Brain microvascular endothelial cell (primary cell): ENCODE results near the gene HNRNPR.

Experiments used
- DNase-seq: peaks from one replicate; pipeline ENCODE4 v3.0.0-alpha.2; 2020
- H3K27ac ChIP-seq: fragments of 250-450 bp; sonication (Bioruptor Pico); 2 replicates; pipeline ENCODE4 v1.5.1; 2020; ENCODE audit warnings: mild to moderate bottlenecking, moderate library complexity
- H3K27me3 ChIP-seq: fragments of 250-450 bp; sonication (Bioruptor Pico); replicated peaks from 2 replicates; pipeline ENCODE4 v1.5.1; 2020; ENCODE audit warnings: mild to moderate bottlenecking
- H3K36me3 ChIP-seq: fragments of 250-450 bp; sonication (Bioruptor Pico); replicated peaks from 2 replicates; pipeline ENCODE4 v1.5.1; 2020; ENCODE audit warnings: mild to moderate bottlenecking
- H3K4me3 ChIP-seq: 2 replicates; pipeline ENCODE4 v1.5.1; 2011; ENCODE audit warnings: low read depth, mild to moderate bottlenecking, control low read depth, low read length, moderate library complexity
- CTCF ChIP-seq: IDR thresholded peaks from 2 replicates; pipeline ENCODE4 v1.5.1; 2011; ENCODE audit warnings: low read depth, mild to moderate bottlenecking, moderate library complexity, low read length, control low read depth, inconsistent platforms; ENCODE audit errors: missing control alignments
- in situ Hi-C: cut with HindIII; loops from 2 replicates; pipeline ENCODE4 v1.10.0; 2017; ENCODE audit warnings: low sequenced_read_pairs, low pct_ligation_motif_present

HNRNPR gene

GRCh38 chr1:23366146-23366545, 22.1 kb upstream of the HNRNPR start:
- in situ Hi-C loops: no loop called here
- no peak for TF ChIP-seq CTCF
- no peak overlapping the region for H3K4me3 ChIP-seq
- no peaks in the 10 kb centered on the region for H3K27me3 ChIP-seq
- no peak overlapping the region for H3K27ac ChIP-seq
- H3K36me3 ChIP-seq: peaks cover 48% of the 10 kb centered on the region
- DNase-seq: no peak

GRCh38 chr1:23362218-23362713, 18.2 kb upstream of the HNRNPR start:
- no peak for TF ChIP-seq CTCF
- H3K27ac ChIP-seq: no peak overlapping the region
- DNase-seq: no peak
- in situ Hi-C loops: no loop called here
- H3K4me3 ChIP-seq: no peak overlapping the region
- H3K27me3 ChIP-seq: no peaks in the 10 kb centered on the region
- H3K36me3 ChIP-seq: peaks cover 66% of the 10 kb centered on the region

GRCh38 chr1:23358310-23358875, 14.3 kb upstream of the HNRNPR start:
- in situ Hi-C loops: no loop called here
- Histone ChIP-seq H3K36me3 (peaks cover 40% of the 10 kb centered on the region), H3K27ac (no peak overlapping the region), H3K4me3 (no peak overlapping the region), H3K27me3 (no peaks in the 10 kb centered on the region)
- no peak for TF ChIP-seq CTCF
- no peak for DNase-seq

GRCh38 chr1:23357138-23357908, 13.2 kb upstream of the HNRNPR start:
- H3K27ac ChIP-seq: no peak overlapping the region
- in situ Hi-C loops: no loop called here
- no peak for DNase-seq
- H3K36me3 ChIP-seq: peaks cover 30% of the 10 kb centered on the region
- H3K27me3 ChIP-seq: no peaks in the 10 kb centered on the region
- TF ChIP-seq CTCF: no peak
- H3K4me3 ChIP-seq: no peak overlapping the region

- H3K36me3 ChIP-seq: peaks cover 22% of the 10 kb centered on the region
- H3K4me3 ChIP-seq: no peak overlapping the region
- no peaks in the 10 kb centered on the region for H3K27me3 ChIP-seq
- no peak for DNase-seq
- in situ Hi-C loops: no loop called here
- no peak for TF ChIP-seq CTCF
- no peak overlapping the region for H3K27ac ChIP-seq
Measured at GRCh38 chr1:23356471-23357137, 12.5 kb upstream of the HNRNPR start.
